COLO829 (cell line): ENCODE data around the gene ZNF844.
"Not testable (repeated sequence)": the region's sequence is repeated elsewhere in the genome, so short reads cannot be mapped to it uniquely, and the experiment has no call there.

Experiments used
- DNase-seq: peaks from one replicate; pipeline ENCODE4 v3.0.0; 2012; ENCODE audit warnings: low spot score

Gene ZNF844

DNA sequence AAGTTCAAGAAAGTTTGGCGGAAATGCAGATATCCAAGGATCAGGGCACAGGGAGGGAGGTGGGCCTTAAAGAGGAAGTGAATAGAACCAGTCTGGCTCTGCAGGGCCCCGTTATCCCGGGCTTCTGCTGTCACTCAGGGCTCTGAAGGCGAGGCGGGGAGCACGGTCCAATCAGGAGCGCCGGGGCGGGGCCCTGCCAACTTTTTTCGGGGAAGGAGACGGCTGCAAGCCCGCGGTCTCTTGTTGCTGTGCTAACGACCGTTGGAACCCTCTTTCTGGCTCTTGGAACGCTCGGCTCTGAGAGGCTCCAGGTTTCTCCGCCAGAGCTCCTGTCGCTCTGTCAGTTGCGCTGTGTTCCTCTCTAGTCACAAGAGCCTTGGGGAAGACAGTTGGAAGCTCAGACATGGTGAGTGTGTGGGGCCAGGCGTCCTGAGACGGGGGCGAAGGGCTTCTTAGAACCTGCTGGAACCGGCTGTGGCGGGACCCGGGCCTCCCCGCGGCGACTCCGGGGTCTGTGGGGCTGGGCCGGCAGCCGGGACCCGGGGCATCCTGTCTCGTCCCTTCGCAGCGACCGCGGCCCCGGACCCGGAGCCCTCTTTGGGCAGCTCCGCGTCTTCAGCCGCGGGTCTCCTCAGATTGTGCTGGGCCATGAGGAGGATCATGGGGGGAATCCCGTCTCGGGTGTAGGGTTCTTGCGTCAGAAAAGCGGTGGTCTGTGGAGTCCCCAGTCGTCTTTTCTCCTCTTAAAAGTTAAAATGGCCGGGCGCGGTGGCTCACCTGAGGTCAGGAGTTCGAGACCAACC lies 27.7 kb downstream of the ZNF844 start:
- DNase-seq = peak; percentile 15

DNA sequence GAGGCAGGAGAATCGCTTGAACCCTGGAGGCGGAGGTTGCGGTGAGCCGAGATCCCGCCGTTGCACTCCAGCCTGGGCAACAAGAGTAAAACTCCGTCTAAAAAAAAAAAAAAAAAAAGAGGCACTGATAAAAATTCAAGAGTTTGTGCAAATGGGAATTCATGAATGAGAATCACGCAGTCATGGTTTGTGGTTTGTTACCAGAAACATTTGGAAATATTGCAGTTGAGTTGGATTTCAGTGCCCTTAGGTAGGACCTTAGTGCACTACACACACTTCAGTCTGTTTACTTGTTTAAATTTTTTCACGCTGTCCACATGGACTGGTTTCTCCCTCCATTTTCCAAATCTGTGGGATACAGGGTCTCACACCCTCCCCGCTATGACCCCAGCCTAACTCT lies 28.4 kb downstream of the ZNF844 start:
- DNase-seq = no peak

DNA sequence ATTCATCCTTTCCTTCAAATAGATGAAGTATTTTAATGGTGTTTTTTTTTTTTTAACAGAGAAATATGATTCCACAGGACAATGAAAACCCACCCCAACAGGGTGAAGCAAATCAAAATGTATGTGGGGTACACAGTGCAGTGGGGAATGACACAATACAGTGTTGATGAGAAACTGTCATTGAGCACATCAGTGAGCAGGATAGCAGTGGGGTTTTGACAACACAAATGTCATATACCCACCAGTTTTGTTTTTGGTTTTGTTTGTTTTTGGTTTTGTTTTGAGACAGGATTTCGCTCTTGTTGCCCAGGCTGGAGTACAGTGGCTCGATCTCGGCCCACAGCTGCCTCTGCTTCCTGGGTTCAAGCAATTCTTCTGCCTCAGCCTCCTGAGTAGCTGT lies 29.2 kb downstream of the ZNF844 start:
- DNase-seq = no peak

DNA sequence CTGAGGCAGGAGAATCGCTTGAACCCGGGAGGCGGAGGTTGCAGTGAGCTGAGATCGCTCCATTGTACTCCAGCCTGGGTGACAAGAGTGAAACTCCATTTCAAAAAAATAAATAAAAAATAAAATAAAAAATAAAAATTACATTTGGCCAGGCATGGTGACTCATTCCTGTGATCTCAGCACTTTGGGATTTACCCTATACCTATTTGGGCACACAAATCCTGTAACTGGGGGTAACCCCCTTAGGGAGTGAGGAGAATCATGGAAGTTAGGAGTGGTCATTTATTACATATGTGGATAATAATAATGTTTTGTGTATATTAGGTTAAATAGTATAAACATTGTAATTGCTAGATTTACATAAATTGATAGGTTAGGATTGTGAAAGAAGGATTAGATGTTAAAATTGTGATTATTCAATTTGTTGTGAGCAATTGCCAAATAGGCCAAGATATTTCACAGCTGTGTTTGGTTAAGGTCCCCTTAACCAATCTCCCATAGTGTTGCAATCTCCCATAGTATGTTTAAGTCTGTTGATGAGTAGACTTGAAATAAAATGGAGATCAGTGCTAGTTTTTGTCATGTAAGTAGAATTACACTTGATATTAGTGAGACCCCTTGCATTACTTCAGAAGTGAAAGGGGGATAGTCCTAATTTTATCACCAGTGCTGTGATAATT lies 30.7 kb downstream of the ZNF844 start:
- DNase-seq = no peak

DNA sequence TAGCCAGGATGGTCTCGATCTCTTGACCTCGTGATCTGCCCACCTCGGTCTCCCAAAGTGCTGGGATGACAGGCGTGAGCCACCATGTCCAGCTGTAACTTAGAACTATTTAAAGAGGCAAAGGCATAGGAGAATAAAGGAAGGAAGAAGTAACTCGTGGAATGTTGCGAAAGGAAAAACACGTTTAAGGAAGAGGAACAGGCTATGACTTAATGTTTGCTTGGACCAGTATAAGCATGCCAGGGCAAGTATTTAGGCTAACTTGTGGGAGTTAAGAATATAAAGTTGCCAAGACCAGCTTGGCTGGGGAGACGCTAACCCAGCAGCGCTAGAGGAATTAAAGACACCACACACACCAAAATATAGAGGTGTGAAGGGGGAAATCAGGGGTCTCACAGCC lies 33.5 kb downstream of the ZNF844 start:
- DNase-seq = no peak

DNA sequence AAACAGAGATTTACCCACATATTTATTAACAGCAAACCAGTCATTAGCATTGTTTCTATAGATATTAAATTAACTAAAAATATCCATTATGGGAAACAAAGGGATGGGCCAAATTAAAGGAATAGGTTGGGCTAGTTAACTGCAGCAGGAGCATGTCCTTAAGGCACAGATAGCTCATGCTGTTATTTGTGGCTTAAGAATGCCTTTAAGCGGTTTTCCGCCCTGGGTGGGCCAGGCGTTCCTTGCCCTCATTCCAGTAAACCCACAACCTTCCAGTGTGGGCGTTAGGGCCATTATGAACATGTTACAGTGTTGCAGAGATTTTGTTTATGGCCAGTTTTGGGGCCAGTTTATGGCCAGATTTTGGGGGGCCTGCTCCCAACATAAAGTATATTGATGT lies 39.4 kb downstream of the ZNF844 start:
- not testable (repeated sequence) for DNase-seq

DNA sequence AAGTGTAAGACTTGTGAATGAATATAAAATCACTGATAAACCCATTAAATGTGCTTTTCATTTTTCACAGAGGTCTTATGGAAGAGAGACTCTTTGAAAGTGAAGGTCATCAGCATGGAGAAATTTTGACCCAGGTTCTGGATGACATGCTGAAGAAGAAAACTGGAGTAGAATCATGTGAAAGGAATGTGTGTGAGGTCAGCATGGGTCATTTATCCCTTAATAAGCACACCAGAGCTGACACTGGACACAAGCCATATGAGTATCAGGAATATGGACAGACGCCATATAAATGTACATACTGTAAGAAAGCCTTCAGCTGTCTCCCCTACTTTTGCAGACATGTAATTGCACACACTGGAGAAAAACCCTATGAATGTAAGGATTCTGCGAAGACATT lies 46.6 kb downstream of the ZNF844 start:
- no peak for DNase-seq

DNA sequence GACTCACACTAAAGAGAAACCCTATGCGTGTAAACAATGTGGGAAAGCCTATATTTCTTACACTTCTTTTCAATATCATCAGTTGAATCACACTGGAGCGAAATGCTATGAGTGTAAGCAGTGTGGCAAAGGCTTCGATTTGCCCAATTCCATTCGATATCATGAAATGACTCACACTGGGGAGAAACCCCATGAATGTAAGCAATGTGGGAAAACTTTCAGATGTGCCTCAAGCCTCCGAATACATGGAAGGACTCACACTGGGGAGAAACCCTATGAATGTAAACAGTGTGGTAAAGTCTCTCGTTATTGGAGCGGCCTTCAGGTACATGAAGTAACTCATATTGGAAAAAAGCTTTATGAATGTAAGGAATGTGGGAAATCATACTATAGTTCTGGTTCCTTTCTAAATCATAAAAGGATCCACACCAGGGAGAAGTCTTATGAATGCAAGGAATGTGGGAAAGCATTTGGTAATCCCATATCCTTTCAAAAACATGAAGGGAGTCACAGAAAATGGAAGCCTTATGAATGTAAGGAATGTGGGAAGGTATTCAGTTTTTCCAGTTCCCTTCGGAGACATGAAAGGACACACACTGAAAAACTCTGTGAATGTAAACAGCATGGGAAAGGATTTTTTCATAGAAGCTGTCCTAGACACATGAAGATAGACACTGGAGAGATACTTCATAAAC lies 47.6 kb downstream of the ZNF844 start:
- DNase-seq = no peak

DNA sequence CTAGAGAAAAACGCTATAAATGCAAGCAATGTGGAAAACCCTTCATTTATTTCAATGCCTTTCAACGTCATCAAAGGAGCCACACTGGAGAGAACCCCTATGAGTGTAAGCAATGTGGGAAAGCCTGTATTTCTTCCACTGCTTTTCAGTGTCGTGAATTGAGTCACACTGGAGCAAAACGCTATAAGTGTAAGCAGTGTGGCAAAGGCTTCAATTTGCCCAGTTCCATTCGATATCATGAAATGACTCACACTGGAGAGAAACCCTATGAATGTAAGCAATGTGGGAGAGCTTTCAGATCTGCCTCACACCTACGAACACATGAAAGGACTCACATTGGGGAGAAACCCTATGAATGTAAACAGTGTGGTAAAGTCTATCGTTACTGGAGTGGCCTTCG lies 48.2 kb downstream of the ZNF844 start:
- no peak for DNase-seq

DNA sequence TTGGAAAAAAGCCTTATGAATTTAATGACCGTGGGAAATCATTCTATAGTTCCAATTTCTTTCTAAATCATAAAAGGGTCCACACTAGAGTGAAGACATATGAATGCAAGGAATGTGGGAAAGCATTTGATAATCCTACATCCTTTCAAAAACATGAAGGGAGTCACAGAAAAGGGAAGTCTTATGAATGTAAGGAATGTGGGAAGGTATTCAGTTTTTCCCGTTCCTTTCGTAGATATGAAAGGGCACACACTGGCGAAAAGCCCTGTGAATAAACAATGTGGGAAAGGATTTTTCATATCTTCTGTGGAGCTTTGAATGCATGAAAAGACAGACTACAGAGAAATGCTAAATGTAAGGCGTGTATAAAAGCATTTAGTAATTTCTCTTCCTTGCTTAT lies 48.6 kb downstream of the ZNF844 start:
- DNase-seq = no peak

DNA sequence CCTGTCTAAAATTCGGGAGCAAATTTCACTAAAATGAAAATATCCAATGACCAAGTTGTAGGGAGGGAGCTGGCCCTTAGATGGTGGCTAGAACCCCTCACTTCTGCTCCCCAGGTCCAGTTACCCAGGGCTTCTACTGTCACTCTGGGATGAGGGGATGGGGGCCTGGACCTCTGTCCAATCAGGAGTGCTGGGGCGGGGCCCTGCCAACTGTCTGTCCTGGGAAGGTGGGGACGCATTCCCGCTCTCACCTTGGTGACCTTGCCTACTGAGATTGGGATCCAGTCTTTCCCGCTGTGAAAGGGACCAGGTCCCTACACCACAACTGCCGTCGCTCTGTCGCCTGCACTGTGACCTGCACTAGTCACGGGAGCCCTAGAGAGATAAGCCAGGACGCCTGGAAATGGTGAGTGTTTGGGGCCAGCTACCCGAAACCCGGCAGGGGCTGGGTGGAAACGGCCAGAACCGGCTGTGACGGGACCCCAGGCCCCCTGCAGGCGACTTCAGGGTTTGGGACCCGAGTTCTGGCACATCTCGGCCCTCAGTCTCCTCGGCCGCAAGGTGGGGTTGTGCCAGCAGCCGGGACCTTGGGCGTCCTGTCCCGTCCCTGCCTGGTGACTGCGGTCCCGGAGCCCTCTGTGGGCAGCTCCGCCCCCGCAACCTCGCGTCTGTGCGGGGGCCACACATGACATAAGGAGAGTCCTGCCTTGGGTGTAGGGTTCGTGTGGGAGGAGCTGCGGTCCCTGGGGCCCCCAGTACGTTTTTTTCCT lies 52.9 kb downstream of the ZNF844 start:
- no peak for DNase-seq

DNA sequence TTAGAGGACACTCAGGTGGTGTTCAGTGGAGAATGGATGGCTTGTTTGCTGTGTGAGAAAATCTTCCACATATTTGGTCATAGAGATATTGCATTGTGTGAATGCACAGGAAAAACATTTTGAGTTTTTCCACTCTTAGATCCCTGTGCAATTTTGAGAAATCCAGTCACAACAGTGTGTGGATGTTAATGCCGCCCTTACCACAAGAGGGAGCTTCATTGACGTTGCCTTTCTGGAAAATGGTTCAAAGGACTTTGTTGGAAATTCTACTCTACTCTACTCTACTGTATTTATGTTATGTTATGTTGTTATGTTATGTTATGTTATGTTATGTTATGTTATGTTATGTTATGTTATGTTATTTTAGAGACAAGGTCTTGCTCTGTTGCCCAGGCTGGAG lies 62.2 kb downstream of the ZNF844 start:
- DNase-seq = peak; percentile 10
